C1 segment of cervical spinal cord (tissue), 14 donors: ENCODE measurements around the gene MAPK11.
A peak's percentile ranks its signal among the peaks of the same experiment; 100 is the strongest.

Experiments
- DNase-seq, 14 donors: peaks; one replicate each; lab custom pipeline; 2025; lab: John Stamatoyannopoulos, UW

Gene MAPK11

GRCh38 chr22:50249341-50250248 is 20.6 kb downstream of the MAPK11 start:
- no peak for DNase-seq

- DNase-seq: no peak
These were observed 21.7 kb downstream of the MAPK11 start for GRCh38 chr22:50248196-50249081.

- no peak for DNase-seq
These were observed 22.4 kb downstream of the MAPK11 start for GRCh38 chr22:50247748-50248147.

DNA sequence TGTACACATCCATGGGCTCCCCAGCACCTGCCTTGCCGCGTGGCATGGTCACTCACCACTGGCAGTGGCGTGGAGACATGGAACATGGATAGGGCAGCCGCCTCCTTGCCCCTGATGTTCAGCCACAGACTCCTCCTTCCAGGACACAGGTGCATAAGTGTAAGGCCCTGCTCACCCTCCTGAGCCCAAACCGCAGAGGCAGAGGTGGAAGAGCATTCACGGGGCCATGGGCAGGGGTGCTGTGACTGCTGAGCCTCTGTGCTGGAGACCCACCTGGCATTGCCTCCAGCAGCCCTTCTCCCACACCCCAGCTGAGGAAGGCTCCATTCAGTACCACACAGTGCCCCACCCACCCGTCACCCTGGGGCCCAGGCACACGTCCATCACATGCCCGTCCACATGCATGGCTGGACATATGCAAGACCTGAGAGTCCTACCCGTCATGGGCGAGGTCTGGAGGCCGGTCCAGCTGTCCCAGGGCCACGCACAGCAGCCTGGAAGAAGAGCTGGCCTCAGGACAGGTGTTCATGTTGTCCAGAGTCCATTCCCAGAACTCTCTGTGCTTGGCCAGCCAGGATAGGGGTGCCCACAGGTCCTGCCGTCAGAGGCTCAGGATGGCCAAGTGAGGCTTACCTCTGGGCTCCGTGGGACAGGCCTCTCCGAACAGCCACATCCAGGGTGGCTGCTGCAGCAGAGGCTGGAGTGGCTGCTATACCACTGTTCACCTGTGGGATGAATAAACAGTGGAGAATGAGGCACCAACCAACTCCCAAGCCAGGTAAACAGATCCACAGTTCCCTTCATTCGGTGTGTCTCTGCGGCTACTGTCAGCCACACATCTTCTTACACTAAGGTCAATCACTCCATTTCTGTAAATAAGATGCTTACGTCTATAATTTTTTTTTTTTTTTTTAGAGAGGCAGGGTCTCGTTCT is 23.7 kb downstream of the MAPK11 start:
- no peak for DNase-seq

DNA sequence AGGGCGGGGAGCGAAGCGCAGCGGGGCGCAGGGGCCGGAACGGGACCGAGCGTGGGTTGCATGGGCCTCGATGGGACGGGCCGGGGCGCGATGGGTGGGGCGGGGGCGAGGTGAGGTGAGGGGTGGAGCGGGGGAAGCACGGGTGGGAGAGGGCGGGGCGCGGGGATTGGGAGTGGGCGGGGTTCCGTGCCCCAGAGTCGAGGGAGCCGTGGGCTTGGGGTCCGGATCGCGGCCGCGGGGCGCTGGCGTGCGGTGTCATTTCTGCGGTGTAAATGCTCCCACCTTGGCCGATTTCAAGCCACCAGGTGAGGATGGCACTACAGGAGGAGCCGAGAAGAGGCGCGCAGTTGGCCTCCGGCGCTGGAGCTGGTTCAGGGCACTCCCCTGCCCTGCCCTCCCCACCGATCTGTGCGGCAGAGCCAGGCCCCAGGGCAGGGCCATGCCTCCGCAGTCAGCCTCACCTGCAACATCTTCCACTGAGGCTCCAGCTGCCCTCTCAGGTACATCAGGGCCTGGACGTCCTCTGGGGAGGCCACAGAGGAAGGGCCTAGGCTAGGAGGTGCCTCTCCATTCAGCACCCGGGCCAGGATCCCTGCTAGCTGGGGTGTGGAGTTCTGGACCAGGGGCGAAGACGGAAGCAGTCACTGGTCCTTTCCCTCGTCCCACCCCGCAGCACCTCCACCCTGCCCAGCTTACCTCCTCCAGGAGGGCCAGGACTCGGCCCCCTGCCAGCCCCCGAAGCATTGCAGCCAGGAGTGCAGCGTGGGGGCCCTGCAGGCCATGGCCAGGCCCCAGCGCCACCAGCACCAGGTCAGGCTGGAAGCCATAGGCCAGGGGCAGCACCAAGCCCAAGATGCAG is 24.7 kb downstream of the MAPK11 start:
- no peak for DNase-seq

DNA sequence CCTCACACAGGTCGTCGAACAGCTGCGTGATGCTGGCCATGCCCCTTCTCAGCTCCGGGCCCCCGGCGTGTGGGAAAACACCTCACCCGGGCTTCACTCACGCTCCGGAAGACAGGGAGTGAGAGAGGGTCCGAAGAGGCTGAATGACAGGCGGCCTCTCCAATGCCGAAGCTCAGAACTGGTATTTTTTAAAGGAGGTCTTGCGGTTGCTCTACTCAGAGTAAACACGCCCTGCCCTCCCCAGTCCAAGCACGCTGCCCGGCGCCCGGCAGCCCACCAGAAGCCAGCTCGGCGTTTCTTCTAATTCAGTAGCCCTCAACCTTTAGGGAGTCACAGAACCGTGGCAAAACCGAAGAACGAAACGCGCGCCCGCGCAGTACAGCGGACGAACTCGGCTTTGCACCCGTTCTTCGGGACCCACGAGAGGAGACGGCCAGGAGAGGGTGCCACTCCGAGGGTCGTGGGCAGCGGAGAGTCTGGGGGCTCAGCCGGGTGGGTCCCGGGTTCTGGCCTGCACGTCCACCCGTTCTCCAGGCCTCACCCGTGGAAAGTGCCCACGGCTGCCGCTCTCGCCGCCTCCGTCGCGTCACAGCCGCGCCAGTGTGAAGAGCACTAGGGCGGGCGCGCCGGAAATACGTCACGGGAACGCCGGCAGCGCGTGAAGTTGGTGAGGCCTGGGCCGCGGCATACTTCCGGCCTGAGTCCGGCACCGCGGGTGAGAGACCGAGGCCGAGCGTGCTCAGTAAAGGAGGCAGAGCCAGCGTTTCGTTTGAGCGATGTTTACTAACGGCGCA is 25.6 kb downstream of the MAPK11 start, which contains the start of gene TUBGCP6:
TSS of gene TUBGCP6 (minus strand) at position 604 of the 794 bp plus-strand sequence. CDS start at position 40, 564 bp downstream.
- DNase-seq: peak; percentile 47 to 96 (median 87)

GRCh38 chr22:50243685-50244419 is 26.3 kb downstream of the MAPK11 start:
- DNase-seq: no peak

DNA sequence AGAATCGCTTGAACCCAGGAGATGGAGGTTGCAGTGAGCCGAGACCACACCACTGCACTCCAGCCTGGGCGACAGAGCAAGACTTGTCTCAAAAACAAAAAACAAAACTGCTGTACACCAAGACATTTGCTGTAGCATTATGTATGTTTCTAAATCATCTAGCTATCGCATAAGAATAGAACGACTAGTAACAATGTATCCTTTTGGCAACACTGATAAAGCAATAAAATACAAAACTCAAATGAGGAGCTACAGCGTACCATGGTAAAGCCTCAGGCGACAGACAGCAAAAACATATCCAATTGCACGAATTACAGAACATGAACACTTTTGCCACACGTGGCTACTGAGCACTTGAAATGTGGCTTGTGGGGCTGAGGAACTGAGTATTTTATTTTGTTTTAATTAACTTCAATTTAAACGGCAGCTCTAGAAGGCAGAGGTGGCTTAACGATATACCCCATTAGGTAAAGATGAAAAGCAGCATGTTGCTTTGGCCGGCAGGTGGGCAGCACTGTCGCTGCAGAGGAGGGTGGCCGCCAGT is 27.7 kb downstream of the MAPK11 start:
- DNase-seq: no peak

- DNase-seq: no peak
These were observed 31.4 kb downstream of the MAPK11 start for GRCh38 chr22:50238755-50239154.

- peak in 1 of 14 donors; percentile 58 for DNase-seq
These were observed 33.3 kb downstream of the MAPK11 start for GRCh38 chr22:50236731-50237409.

DNA sequence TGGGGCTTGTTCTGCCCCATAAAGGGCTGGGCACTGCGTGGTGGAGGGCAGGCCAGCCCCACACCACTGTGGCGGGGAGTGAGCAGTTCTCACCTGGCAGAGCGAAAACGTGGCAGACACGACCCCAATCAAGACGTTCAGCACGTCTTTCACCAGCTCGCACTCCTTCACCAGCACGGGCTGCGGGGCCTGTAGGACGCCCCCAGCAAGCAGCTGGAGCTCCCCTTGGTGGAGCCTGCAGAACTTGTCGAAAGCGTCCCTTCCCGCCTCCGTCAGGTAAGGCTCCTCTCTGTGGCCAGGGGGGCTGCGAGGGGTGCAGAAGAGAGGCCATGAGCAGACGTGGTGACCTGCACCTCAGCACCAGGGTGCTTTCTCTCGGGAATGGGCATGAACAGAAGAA is 37.0 kb downstream of the MAPK11 start:
- DNase-seq: no peak

GRCh38 chr22:50232481-50233151 is 37.6 kb downstream of the MAPK11 start:
- DNase-seq: no peak

DNA sequence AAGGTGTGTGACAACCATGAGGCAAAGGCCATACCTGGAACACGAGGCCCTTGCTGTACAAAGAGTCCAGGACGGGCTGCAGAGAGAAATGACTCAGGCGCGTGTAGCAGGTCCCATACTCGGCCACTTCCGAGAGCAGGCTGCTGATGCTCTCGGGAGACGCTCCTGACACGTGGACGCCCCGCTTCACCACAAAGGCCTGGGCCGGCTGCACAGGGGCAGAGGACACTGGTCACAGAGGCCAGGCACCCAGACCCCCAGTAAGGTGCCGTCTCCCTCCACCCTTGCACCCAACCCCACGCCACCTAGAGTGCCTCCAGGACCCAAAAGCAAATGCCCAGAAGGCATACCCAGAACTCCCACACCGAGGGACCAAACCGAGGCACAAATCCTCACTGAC is 40.8 kb downstream of the MAPK11 start:
- no peak for DNase-seq

DNA sequence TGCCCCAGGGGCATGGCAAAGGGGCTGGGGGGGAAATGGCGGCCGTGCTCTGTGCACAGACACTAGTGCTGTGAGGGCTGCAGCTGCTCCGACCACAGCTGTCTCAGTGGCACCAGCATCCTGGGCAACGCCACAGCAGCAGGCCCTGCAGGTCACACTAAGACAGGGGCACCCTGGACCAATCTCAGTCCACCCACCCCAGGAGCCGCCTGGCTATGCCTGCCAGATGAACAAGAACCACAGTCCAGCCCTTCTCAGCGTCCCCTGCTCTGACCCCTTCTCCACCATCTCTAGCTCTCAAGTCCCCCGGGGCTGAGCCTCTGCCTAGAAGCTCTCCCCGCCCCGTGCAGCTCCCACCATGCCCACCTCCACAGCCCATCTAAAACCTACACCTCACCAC is 41.8 kb downstream of the MAPK11 start:
- no peak for DNase-seq

DNA sequence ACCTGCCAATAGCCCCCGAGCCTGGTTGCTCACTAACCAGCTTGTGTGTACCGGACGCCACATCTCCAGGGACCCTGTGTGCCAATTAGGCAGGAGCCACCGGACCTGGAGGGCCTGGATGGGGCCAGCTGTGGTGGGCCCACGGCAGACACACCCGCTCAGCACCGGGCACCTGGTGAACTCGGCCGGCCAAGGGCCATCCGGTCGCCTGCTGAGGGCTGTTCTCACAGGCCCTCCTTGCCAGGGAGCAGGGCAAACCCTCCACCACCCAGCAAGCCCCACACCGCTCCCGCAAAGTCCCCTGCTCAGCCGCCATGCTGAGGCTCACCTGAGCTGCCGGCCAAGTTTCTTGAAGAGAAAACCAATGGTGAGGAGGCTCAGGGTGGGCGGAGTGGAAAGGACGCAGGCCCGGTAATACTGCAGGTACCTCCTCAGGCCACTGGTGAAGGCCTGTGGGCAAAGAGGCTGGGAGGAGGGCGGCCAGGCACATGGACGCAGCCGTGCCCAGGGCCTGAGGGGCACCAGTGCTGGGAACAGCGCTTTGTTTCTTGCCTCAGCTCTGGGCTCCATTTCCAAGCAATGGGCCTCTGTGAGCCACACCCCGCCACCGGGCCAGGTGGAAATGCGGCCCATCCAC is 42.5 kb downstream of the MAPK11 start:
- DNase-seq: no peak

GRCh38 chr22:50226875-50227165 is 43.4 kb downstream of the MAPK11 start:
- DNase-seq: no peak
